K562 (cell line): ENCODE measurements around the gene NFYC. TPM values are rescaled to one million over a fixed set of nuclear protein-coding genes. Genes with fewer than 3 reads are reported as not detected.

Experiments used
- DIDO1 ChIP-seq: fragments of 450-650 bp; IDR thresholded peaks from 2 replicates; pipeline ENCODE4 v1.6.1; 2016; ENCODE audit warnings: low read depth, missing biosample characterization, missing genetic modification characterization
- GTF3C2 ChIP-seq: IDR thresholded peaks from 3 replicates; pipeline ENCODE4 v1.6.1; 2011; ENCODE audit warnings: borderline replicate concordance, mild to moderate bottlenecking, moderate library complexity; ENCODE audit not compliant: insufficient read length; ENCODE audit errors: extremely low read depth
- NR3C1 ChIP-seq: sonication (generic); formaldehyde crosslinking; IDR thresholded peaks from 2 replicates; pipeline ENCODE4 v1.8.1; 2022; ENCODE audit warnings: missing genetic modification reagents
- PTBP1 ChIP-seq: fragments of 200-400 bp; formaldehyde crosslinking; IDR thresholded peaks from 2 replicates; pipeline ENCODE4 v1.6.1; 2017; ENCODE audit warnings: low read depth, low read length
- ZBTB12 ChIP-seq: fragments of 250-450 bp; sonication (Bioruptor Pico); IDR thresholded peaks from 2 replicates; pipeline ENCODE4 v1.4.0; 2020
- ZNF133 ChIP-seq: fragments of 250-450 bp; sonication (Bioruptor Pico); IDR thresholded peaks from 2 replicates; pipeline ENCODE4 v1.4.0; 2020; ENCODE audit warnings: mild to moderate bottlenecking
- polyA plus RNA-seq, 8 experiments: library from polyadenylated mRNA; depleted of rRNA in 4 of 8; stranded (reverse) in 5 of 8; unstranded in 3 of 8; fragments of >200 nt; fragmentation: Nextera tagmentation in 2 of 8; fragmentation: Illumina TruSeq in 1 of 8; extraction: Ambion mirVana in 2 of 8; extraction: Trizol in 1 of 8; gene quantifications; 2 replicates each; pipeline versions ENCODE4 v1.2.1 to v1.2.3, GENCODE V29; 2011 to 2014; ENCODE audit warnings: inconsistent platforms in 1 of 8, missing spikeins in 1 of 8
- total RNA-seq, 7 experiments: library from RNA; depleted of rRNA in 6 of 7; stranded (reverse); fragments of >200 nt in 6 of 7; fragmentation: Illumina TruSeq in 2 of 7; extraction: Trizol in 2 of 7; gene quantifications; 2 replicates each; pipeline versions ENCODE4 v1.2.1 to v1.2.3, GENCODE V29; 2011 to 2021; ENCODE audit warnings: low replicate concordance in 1 of 7
- TF ChIP-seq, protein P1 (sequence below), 2 experiments: fragments of 450-650 bp in 1 of 2; sonication (generic) in 1 of 2; formaldehyde crosslinking in 1 of 2; IDR thresholded peaks; 2 replicates each; pipeline versions ENCODE4 v1.7.1 to v1.9.0; 2016 to 2022; ENCODE audit warnings: inconsistent platforms in 1 of 2, mild to moderate bottlenecking in 1 of 2, missing genetic modification reagents in 1 of 2
- TF ChIP-seq, protein P2 (sequence below): fragments of 450-650 bp; IDR thresholded peaks from 2 replicates; pipeline ENCODE4 v1.6.1; 2017; ENCODE audit warnings: antibody characterized with exemption, mild to moderate bottlenecking
- TF ChIP-seq, protein P3 (sequence below): fragments of 250-450 bp; sonication (Bioruptor Pico); IDR thresholded peaks from 2 replicates; pipeline ENCODE4 v1.8.0; 2022; ENCODE audit warnings: moderate library complexity, mild to moderate bottlenecking, inconsistent platforms

The NFYC gene
- total and polyA plus RNA-seq, 9 of the 15 experiments (the other 6 are each of a cell fraction or from before 2014, with no cell fraction given) = 4.8 to 59.8 (median 41.1) TPM

DNA sequence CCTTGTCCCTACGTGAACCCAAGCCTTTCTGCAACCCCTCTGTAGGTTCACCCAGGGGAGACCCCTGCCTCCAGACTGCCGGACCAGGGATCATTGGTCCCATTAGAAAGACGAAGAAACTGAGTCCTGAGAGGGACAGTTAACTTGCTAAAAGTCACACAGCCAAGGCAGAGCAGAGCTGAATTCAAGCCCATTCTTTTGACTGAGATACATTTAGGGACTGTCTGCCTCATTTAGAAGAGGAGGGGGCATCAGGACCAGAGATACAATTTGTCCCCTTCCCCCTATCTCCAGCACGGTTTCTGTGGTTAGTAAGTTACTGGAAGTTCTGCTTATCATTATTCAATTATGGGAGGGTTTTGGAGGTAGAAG, 111.2 kb downstream of the NFYC start (continued):
- TF ChIP-seq PTBP1 (no peak), GTF3C2 (no peak), ZNF133 (CRISPR knock-in tag) (no peak), DIDO1 (no peak), NR3C1 (CRISPR knock-in tag) (no peak), ZBTB12 (CRISPR knock-in tag) (no peak)
- TF ChIP-seq, protein P1, sequence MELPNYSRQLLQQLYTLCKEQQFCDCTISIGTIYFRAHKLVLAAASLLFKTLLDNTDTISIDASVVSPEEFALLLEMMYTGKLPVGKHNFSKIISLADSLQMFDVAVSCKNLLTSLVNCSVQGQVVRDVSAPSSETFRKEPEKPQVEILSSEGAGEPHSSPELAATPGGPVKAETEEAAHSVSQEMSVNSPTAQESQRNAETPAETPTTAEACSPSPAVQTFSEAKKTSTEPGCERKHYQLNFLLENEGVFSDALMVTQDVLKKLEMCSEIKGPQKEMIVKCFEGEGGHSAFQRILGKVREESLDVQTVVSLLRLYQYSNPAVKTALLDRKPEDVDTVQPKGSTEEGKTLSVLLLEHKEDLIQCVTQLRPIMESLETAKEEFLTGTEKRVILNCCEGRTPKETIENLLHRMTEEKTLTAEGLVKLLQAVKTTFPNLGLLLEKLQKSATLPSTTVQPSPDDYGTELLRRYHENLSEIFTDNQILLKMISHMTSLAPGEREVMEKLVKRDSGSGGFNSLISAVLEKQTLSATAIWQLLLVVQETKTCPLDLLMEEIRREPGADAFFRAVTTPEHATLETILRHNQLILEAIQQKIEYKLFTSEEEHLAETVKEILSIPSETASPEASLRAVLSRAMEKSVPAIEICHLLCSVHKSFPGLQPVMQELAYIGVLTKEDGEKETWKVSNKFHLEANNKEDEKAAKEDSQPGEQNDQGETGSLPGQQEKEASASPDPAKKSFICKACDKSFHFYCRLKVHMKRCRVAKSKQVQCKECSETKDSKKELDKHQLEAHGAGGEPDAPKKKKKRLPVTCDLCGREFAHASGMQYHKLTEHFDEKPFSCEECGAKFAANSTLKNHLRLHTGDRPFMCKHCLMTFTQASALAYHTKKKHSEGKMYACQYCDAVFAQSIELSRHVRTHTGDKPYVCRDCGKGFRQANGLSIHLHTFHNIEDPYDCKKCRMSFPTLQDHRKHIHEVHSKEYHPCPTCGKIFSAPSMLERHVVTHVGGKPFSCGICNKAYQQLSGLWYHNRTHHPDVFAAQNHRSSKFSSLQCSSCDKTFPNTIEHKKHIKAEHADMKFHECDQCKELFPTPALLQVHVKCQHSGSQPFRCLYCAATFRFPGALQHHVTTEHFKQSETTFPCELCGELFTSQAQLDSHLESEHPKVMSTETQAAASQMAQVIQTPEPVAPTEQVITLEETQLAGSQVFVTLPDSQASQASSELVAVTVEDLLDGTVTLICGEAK (IDR thresholded peaks at IDR 0.05) = 0 out of 2 replicates have a peak, but pooled peaks have one; percentile 11
- TF ChIP-seq, protein P1 (CRISPR knock-in tag; IDR thresholded peaks at IDR 0.05) = no peak
- TF ChIP-seq, protein P2, sequence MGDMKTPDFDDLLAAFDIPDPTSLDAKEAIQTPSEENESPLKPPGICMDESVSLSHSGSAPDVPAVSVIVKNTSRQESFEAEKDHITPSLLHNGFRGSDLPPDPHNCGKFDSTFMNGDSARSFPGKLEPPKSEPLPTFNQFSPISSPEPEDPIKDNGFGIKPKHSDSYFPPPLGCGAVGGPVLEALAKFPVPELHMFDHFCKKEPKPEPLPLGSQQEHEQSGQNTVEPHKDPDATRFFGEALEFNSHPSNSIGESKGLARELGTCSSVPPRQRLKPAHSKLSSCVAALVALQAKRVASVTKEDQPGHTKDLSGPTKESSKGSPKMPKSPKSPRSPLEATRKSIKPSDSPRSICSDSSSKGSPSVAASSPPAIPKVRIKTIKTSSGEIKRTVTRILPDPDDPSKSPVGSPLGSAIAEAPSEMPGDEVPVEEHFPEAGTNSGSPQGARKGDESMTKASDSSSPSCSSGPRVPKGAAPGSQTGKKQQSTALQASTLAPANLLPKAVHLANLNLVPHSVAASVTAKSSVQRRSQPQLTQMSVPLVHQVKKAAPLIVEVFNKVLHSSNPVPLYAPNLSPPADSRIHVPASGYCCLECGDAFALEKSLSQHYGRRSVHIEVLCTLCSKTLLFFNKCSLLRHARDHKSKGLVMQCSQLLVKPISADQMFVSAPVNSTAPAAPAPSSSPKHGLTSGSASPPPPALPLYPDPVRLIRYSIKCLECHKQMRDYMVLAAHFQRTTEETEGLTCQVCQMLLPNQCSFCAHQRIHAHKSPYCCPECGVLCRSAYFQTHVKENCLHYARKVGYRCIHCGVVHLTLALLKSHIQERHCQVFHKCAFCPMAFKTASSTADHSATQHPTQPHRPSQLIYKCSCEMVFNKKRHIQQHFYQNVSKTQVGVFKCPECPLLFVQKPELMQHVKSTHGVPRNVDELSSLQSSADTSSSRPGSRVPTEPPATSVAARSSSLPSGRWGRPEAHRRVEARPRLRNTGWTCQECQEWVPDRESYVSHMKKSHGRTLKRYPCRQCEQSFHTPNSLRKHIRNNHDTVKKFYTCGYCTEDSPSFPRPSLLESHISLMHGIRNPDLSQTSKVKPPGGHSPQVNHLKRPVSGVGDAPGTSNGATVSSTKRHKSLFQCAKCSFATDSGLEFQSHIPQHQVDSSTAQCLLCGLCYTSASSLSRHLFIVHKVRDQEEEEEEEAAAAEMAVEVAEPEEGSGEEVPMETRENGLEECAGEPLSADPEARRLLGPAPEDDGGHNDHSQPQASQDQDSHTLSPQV = no peak
- TF ChIP-seq, protein P3, sequence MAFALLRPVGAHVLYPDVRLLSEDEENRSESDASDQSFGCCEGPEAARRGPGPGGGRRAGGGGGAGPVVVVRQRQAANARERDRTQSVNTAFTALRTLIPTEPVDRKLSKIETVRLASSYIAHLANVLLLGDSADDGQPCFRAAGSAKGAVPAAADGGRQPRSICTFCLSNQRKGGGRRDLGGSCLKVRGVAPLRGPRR (CRISPR knock-in tag) = no peak
